ENCODE measurements around the gene MED15.
"Not testable (repeated sequence)": the region's sequence is repeated elsewhere in the genome, so short reads cannot be mapped to it uniquely, and the experiment has no call there.

Gene MED15

GRCh38 chr22:20532256-20532993 is 25.0 kb downstream of the MED15 start:
- no peak for DNase-seq

DNA sequence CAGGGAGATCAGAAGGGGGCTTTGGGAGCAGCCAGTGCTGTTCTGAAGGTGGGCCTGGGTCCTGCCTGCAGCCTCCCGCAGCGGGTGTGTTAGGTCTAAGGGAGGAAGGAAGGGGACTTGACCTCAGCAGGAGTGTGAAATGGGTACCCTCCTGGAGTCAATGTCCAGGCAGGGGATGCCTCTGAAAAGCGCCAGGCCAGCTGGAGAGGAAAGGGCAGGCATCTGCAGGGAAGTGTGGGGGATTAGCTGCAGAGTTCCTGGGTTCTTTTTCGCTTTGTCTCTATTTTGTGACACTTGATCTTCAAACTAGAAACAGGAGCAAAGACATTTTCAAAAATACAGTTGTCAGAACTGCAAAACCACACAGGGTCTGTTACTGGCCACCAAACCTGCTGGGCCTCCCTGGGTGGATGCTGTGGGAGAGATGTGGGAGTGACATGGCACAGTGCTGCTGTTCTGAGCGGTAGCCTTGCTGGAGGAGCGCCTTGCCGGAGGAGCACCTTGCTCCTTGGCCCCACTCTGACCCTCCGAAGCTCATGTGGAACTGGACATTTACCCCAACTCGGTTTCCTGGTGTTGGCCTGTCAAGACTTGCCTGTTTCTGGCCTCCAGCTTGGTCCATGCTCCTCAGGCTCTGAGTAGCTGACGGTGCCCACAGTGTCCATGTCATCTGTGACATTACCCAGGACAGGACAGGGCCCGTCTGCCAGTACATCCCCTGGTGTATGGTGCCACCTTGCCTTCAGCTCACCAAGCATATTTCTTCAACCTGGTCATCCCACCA is 25.9 kb downstream of the MED15 start:
- DNase-seq: no peak

DNA sequence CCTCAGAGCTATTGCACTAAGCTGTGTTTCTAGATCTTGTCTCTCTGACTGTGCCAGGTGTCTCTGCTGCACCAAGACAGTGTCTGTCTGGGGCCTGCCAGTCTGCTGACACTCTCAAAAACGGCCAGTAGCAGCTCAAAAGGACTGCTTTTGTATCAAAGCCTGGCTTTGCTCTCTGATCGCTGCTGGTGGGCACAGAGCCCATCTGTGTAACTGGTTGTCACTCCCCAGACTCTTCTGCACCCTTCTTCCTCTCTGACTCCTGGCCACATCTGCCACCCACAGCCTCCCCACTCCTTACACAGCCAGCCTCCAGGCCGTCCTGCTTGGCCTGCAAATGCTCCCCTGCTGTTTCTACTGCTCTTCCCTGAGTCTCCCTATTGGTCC is 26.5 kb downstream of the MED15 start:
- no peak for DNase-seq

DNA sequence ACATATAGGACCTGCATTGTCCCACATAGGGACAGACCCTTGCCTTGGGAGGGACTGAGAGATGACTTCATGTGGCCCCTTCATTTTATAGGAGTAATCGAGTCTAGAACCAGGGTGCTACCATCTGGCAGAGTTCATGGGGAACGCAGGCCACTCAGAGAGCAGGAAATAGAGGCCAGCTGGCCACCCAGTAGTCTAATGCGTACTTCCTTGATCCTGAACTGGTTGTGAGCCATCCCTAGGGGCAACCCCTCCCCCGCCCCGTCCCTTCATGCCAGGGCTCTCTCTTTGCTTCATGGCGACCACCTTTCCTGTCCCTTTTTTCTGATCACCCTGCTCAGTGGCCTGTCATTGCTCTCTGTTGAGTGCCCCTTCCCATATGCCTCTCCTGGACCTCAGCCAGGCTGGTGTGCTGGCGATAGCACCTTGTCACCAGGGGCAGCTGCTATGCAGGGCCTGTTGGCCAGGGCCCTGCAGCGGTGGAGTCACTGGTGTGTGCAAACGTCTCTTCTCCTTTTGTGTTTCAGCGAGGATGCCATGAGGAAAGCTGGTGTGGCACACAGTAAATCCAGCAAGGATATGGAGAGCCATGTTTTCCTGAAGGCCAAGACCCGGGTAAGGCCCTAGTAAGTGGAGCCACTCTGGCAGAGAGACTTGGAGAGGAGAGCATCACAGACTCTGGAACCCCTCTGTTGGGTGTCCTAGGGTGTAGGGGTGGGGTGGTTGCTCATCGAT is 29.3 kb downstream of the MED15 start:
- no peak for DNase-seq

DNA sequence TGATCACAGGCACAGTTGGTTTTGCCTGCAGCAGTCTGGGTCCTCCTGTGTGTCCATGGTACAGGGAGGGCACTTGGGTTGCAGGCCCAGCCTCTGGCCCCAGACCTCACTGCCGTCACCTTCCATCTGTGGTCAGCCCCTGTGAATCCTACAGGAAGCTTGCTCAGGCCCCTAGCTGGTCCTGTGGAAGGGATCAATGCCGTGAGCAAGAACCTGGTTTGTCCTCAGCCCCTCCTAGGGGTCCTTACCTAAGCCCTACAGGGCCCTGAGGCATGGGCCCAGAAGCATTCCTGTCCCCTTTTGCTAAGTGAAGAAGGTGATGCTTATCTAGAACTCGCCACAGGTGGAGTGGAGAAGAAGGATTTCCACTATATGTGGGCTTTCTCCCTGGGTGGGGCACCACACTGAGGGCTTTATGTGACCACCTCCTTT is 29.9 kb downstream of the MED15 start:
- DNase-seq: no peak

GRCh38 chr22:20537983-20538382 is 30.6 kb downstream of the MED15 start:
- no peak for DNase-seq

- not testable (repeated sequence) for DNase-seq
Measured at GRCh38 chr22:20538875-20539274, 31.5 kb downstream of the MED15 start.

- no peak for DNase-seq
Measured at GRCh38 chr22:20542055-20542454, 34.6 kb downstream of the MED15 start.

DNA sequence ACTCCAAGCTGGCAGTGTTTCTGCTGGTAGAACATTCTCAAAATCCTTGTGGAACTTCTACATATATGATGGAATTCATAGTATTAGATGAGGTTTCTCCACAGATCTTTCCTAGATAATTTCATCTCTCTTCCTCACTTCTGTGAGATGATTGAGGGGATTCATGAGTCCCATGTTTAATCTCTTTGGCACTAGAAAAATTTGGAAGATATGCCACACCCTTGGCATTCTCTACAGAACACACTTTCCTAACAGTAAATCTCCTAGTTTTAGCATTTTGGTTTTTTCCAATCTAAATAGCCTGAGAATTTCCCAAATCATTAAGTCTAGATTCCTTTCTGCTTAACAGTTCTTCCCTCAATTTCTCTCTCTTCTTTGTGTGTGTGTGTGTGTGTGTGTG is 35.3 kb downstream of the MED15 start:
- no peak for DNase-seq

DNA sequence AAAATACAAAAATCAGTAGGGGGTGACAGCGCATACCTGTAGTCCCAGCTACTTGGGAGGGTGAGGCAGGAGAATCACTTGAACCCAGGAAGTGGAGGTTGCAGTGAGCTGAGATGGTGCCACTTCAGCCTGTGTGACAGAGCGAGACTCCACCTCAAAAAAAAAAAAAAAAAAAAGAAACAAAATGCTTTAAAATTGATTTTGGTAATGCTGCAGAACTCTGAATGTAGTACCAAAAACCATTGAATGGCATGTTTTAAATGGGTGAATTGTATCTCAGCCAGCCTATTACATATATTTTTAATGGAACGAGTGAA is 37.9 kb downstream of the MED15 start:
- DNase-seq: not testable (repeated sequence)

- DNase-seq: no peak
Measured at GRCh38 chr22:20545681-20546521, 38.5 kb downstream of the MED15 start.

DNA sequence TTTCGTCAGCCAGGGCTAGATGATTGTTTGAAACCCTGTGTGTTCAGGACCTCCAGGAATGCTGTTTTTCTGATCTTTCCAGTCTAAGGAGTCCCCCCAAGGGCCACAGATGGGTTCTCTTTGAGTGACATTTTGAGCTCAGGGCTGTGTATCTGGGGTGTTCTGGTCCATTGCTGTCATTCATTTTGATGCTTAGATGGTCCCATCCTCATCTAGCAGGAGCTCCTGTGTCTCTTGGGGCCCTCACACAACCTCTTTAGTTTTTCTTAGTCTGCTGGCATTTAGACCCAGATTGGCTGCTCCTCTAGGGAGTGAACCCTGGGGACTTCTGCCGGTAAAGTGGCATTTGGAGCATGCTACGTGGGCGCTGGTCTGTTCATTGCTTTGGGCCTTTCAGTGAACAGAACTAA is 39.1 kb downstream of the MED15 start:
- DNase-seq: no peak

DNA sequence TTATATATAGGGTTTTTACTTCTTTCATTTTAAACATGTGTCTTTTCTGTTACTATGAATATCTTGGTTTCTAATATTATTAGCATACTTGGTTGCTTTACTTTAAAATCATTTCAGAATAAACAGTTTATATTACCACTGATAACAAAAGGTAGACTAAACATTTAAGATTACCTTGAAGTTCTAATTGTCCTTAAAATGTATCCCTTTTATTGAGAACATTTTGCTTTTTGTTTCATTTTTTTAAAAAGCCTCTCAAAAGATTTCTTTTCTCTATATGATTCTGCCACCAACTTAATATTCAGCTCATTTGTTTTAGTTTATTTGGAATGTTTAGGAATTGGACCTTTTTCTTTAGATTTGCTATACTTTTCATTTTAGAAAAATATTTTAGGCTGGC is 39.6 kb downstream of the MED15 start:
- DNase-seq: no peak

GRCh38 chr22:20548806-20549205 is 41.4 kb downstream of the MED15 start:
- DNase-seq: no peak

DNA sequence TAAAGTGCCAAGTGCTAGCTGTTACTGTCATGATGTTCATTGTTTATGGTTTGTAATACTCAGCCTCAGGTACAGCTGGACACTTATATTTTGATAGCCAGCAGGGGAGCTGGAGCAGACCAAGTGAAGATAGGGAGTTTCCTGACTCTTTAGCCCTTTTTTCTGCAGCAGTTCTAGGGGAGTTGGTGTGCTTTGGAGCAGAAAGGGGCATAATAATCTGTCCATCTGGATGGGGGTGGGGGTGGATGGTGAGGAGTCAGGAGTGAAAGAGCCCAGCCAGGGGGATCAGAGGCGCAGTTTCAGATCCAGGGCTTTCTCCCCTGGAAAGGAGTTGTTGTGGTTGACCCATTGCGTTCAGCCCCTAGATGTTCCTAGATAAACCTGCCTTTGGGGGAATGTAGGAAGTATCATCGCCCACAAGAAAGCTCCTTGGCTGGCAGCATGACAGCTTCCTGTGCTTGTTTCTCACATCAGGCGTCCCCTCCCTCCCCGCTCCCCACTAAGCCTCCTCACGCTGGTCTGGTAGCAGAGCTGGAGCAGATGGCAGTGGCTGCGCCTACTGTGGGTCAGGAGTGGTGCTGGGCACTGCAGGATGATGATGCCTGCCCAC is 41.9 kb downstream of the MED15 start:
- peak; percentile 53 to 65 for DNase-seq

DNA sequence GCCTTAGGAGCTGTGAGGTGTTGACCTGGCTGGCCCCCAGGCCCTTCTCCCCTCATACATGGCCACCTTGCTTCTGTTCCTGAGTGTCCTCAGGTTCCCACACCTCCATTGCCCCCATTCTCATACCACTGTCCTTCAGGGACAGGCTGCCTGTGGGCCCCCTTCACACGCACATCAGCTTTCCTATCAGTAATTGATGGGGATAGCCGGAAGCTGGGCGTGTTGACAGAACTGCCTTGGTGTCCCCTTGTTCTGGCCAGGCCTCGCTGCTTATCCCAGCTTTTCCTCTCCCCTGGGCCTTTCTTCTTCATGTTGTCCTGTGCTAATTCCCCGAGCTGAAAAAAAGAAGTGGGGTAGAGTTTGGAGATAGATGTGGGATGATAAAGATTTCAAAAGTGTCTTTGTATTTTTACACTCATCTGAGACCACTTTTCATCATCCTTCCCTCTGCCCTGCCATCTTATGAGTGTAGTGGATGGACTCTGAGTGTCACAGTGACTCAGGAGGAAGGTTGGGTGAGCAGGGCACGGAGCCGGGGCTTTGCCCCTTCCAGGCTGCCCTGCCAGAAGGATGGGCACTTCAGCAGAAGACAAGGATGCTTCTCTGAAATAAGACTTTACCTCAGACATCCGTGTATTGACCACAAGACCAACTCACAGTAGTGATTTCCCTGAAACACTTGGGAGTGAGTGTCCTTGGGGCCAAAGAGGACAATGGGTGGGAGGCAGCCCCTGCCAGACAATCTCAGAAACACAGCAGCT is 42.8 kb downstream of the MED15 start:
- peak in 1 of 2 experiments; percentile 49 for DNase-seq

GRCh38 chr22:20550851-20551744 is 43.7 kb downstream of the MED15 start:
- peak; percentile 77 to 80 for DNase-seq

- DNase-seq: peak; percentile 78 to 81
Measured at GRCh38 chr22:20551805-20552442, 44.5 kb downstream of the MED15 start.

GRCh38 chr22:20552443-20553401 is 45.3 kb downstream of the MED15 start:
- DNase-seq: no peak

All from activated T-cell treated with anti-CD3 and anti-CD28 coated beads, Interleukin-2, amount 50 U/mL, for 48 hours (primary cell).